K562 (cell line): ENCODE measurements around the gene CALM3. TPM values are rescaled to one million over a fixed set of nuclear protein-coding genes. Genes with fewer than 3 reads are reported as not detected.

Experiments used
- ATAC-seq: fragments of 200-7000 bp; cut with Tn5 transposase; 3 replicates; pipeline ENCODE4 v1.9.1; 2020; ENCODE audit warnings: moderate library complexity
- BruUV-seq: library from RNA; stranded (reverse); fragments of 400-500 nt; replicated peaks from 2 replicates; lab custom pipeline; 2021; lab: Mats Ljungman, UMichigan
- CTCF ChIA-PET: fragments of 300-600 bp; formaldehyde crosslinking; extraction: SDS; loops from one replicate; lab custom pipeline; 2021; ENCODE audit warnings: low intra/inter-chr PET ratio; lab: Yijun Ruan, JAX
- POLR2A ChIA-PET: fragments of 300-600, 350-650 bp; sonication (Branson Sonifier 250); formaldehyde crosslinking; extraction: SDS; loops from one replicate; lab custom pipeline; 2021; ENCODE audit warnings: antibody characterized with exemption, inconsistent platforms; lab: Yijun Ruan, JAX
- DNase-seq, 4 experiments: peaks; one replicate each; pipeline versions ENCODE4 v3.0.0 to v3.0.0-alpha.2; 2011 to 2018; ENCODE audit warnings: low spot score in 3 of 4, mixed read lengths in 3 of 4; ENCODE audit errors: extremely low read depth in 1 of 4
- FAIRE-seq: peaks from 2 replicates; lab custom pipeline; 2011; peaks lifted over from hg19 to GRCh38; lab: Jason Lieb, UNC
- H2AFZ ChIP-seq: 2 replicates; pipeline ENCODE4 v1.6.0; 2011; ENCODE audit warnings: low read depth, low read length, control low read depth, inconsistent platforms
- H3K27ac ChIP-seq: fragments of 200-600 bp; 3 replicates; pipeline ENCODE4 v1.8.0; 2011; ENCODE audit warnings: low read depth, mild to moderate bottlenecking, control low read depth, inconsistent platforms, low read length, moderate library complexity, mixed read lengths; ENCODE audit errors: extremely low read depth
- H3K27me3 ChIP-seq, 2 experiments: fragments of 300-600 bp in 1 of 2; 2 replicates in 1 of 2; 3 replicates in 1 of 2; pipeline versions ENCODE4 v1.6.0 to v1.8.0; 2011; ENCODE audit warnings: inconsistent platforms in 2 of 2, low read length in 2 of 2, mild to moderate bottlenecking in 1 of 2, mixed read lengths in 1 of 2, moderate library complexity in 1 of 2; ENCODE audit not compliant: control insufficient read depth in 2 of 2, insufficient read depth in 2 of 2
- H3K36me3 ChIP-seq: fragments of 300-600 bp; 3 replicates; pipeline ENCODE4 v1.8.0; 2011; ENCODE audit warnings: mild to moderate bottlenecking, low read length, inconsistent platforms; ENCODE audit not compliant: control insufficient read depth, insufficient read depth
- H3K4me1 ChIP-seq, 2 experiments: fragments of 200-600 bp in 1 of 2; replicated peaks in 1 of 2; 2 replicates in 1 of 2; 3 replicates in 1 of 2; pipeline versions ENCODE4 v1.5.1 to v1.8.0; 2011; ENCODE audit warnings: inconsistent platforms in 2 of 2, low read length in 2 of 2, mild to moderate bottlenecking in 1 of 2, mixed read lengths in 1 of 2, moderate library complexity in 1 of 2; ENCODE audit not compliant: control insufficient read depth in 2 of 2, insufficient read depth in 2 of 2
- H3K4me2 ChIP-seq: 2 replicates; pipeline ENCODE4 v1.6.1; 2011; ENCODE audit warnings: low read length, control low read depth, inconsistent platforms, mixed read lengths; ENCODE audit not compliant: insufficient read depth
- H3K4me3 ChIP-seq: fragments of 200-600 bp; sonication (generic), shearing (Covaris generic); 2 replicates; pipeline ENCODE4 v1.5.1; 2016; ENCODE audit warnings: control low read depth, inconsistent platforms
- H3K79me2 ChIP-seq: fragments of 200-600 bp; 3 replicates; pipeline ENCODE4 v1.8.0; 2011; ENCODE audit warnings: low read length, inconsistent platforms; ENCODE audit not compliant: control insufficient read depth, insufficient read depth
- H3K9ac ChIP-seq, 2 experiments: 2 replicates each; pipeline versions ENCODE4 v1.6.0 to v1.6.1; 2011; ENCODE audit warnings: low read depth in 2 of 2, low read length in 2 of 2, control low read depth in 1 of 2, inconsistent platforms in 1 of 2, mild to moderate bottlenecking in 1 of 2, mixed read lengths in 1 of 2; ENCODE audit not compliant: insufficient read depth in 1 of 2
- H3K9me1 ChIP-seq: one replicate; pipeline ENCODE4 v1.6.0; 2011; ENCODE audit warnings: inconsistent platforms, mild to moderate bottlenecking, low read length, moderate library complexity; ENCODE audit not compliant: control insufficient read depth, insufficient read depth
- H3K9me3 ChIP-seq: replicated peaks from 2 replicates; pipeline ENCODE4 v1.5.1; 2011; ENCODE audit warnings: low read depth, low read length, inconsistent platforms; ENCODE audit not compliant: control insufficient read depth, insufficient read depth
- H4K20me1 ChIP-seq: replicated peaks from 2 replicates; pipeline ENCODE4 v1.6.1; 2011; ENCODE audit warnings: low read length, inconsistent platforms, mixed read lengths; ENCODE audit not compliant: control insufficient read depth, insufficient read depth
- ARID1B ChIP-seq: fragments of 450-650 bp; IDR thresholded peaks from 2 replicates; pipeline ENCODE4 v1.6.1; 2016; ENCODE audit warnings: antibody characterized with exemption, mild to moderate bottlenecking, inconsistent platforms
- CBFA2T2 ChIP-seq: fragments of 450-650 bp; conservative IDR thresholded peaks from 2 replicates; pipeline ENCODE4 v1.6.1; 2017; ENCODE audit warnings: mild to moderate bottlenecking
- CBX3 ChIP-seq, 2 experiments: IDR thresholded peaks; 1 replicate in 1 of 2; 2 replicates in 1 of 2; pipeline ENCODE4 v1.6.1; 2012; ENCODE audit warnings: inconsistent platforms in 2 of 2, low read length in 2 of 2, borderline replicate concordance in 1 of 2, control low read depth in 1 of 2
- CREM ChIP-seq: IDR thresholded peaks from 2 replicates; pipeline ENCODE4 v1.6.1; 2014; ENCODE audit warnings: antibody characterized with exemption, low read depth
- DLX4 ChIP-seq: fragments of 250-450 bp; sonication (Bioruptor Pico); IDR thresholded peaks from 2 replicates; pipeline ENCODE4 v1.6.1; 2021; ENCODE audit warnings: mild to moderate bottlenecking
- GABPA ChIP-seq: fragments of 200-800 bp; sonication (Bioruptor generic); conservative IDR thresholded peaks from 2 replicates; pipeline ENCODE4 v1.6.1; 2016; ENCODE audit warnings: low read depth, missing genetic modification characterization, missing compliant biosample characterization
- HDAC6 ChIP-seq: IDR thresholded peaks from 2 replicates; pipeline ENCODE4 v1.6.1; 2012; ENCODE audit warnings: low read depth, mild to moderate bottlenecking, control low read depth, inconsistent platforms, low read length, moderate library complexity
- MED1 ChIP-seq: sonication (generic); formaldehyde crosslinking; IDR thresholded peaks from 2 replicates; pipeline ENCODE4 v1.8.1; 2023; ENCODE audit warnings: missing genetic modification reagents, borderline replicate concordance
- NR2C1 ChIP-seq, 2 experiments: fragments of 450-650 bp; IDR thresholded peaks; 2 replicates each; pipeline ENCODE4 v1.6.1; 2017; ENCODE audit warnings: mild to moderate bottlenecking in 2 of 2, antibody characterized with exemption in 1 of 2, inconsistent platforms in 1 of 2, missing compliant biosample characterization in 1 of 2, missing genetic modification characterization in 1 of 2
- RB1 ChIP-seq: fragments of 450-650 bp; IDR thresholded peaks from 2 replicates; pipeline ENCODE4 v1.6.1; 2017; ENCODE audit warnings: low read depth, mild to moderate bottlenecking
- SLC30A9 ChIP-seq: fragments of 250-450 bp; sonication (Bioruptor Pico); IDR thresholded peaks from 2 replicates; pipeline ENCODE4 v1.8.0; 2022; ENCODE audit warnings: mild to moderate bottlenecking, moderate library complexity
- SMARCC2 ChIP-seq: fragments of 450-650 bp; IDR thresholded peaks from 2 replicates; pipeline ENCODE4 v1.6.1; 2017; ENCODE audit warnings: antibody characterized with exemption, moderate library complexity, mild to moderate bottlenecking, low read depth
- ZNF146 ChIP-seq: IDR thresholded peaks from one replicate; pipeline ENCODE4 v1.6.1; 2018; ENCODE audit warnings: missing compliant biosample characterization; ENCODE audit not compliant: unreplicated experiment
- WGBS: fragments of 100-300 bp; shearing (Covaris generic); methylation state at CpG from one replicate; pipeline ENCODE4 v1.1.6; 2016; ENCODE audit warnings: low coverage, mixed read lengths; ENCODE audit not compliant: insufficient coverage; ENCODE audit errors: missing lambda C conversion rate; 5-methylcytosine and 5-hydroxymethylcytosine counted together
- in situ Hi-C: fragments of 300-500 bp; cut with MboI; formaldehyde crosslinking; loops from 4 replicates; pipeline ENCODE4 v1.15.0; 2018; ENCODE audit warnings: inconsistent platforms, mixed read lengths
- intact Hi-C: fragments of 100-400 bp; cut with micrococcal nuclease; formaldehyde crosslinking; loops from 2 replicates; pipeline ENCODE4 v1.14.2; 2022
- polyA plus RNA-seq, 8 experiments: library from polyadenylated mRNA; depleted of rRNA in 4 of 8; stranded (reverse) in 5 of 8; unstranded in 3 of 8; fragments of >200 nt; fragmentation: Nextera tagmentation in 2 of 8; fragmentation: Illumina TruSeq in 1 of 8; extraction: Ambion mirVana in 2 of 8; extraction: Trizol in 1 of 8; gene quantifications; 2 replicates each; pipeline versions ENCODE4 v1.2.1 to v1.2.3, GENCODE V29; 2011 to 2014; ENCODE audit warnings: inconsistent platforms in 1 of 8, missing spikeins in 1 of 8
- total RNA-seq, 7 experiments: library from RNA; depleted of rRNA in 6 of 7; stranded (reverse); fragments of >200 nt in 6 of 7; fragmentation: Illumina TruSeq in 2 of 7; extraction: Trizol in 2 of 7; gene quantifications; 2 replicates each; pipeline versions ENCODE4 v1.2.1 to v1.2.3, GENCODE V29; 2011 to 2021; ENCODE audit warnings: low replicate concordance in 1 of 7
- TF ChIP-seq, protein P1 (sequence below): fragments of 450-650 bp; formaldehyde crosslinking; IDR thresholded peaks from 2 replicates; pipeline ENCODE4 v1.4.0; 2022; ENCODE audit warnings: missing genetic modification characterization

Gene CALM3
- total and polyA plus RNA-seq, 9 of the 15 experiments (the other 6 are each of a cell fraction or from before 2014, with no cell fraction given): 34.6 to 350 (median 156) TPM

DNA sequence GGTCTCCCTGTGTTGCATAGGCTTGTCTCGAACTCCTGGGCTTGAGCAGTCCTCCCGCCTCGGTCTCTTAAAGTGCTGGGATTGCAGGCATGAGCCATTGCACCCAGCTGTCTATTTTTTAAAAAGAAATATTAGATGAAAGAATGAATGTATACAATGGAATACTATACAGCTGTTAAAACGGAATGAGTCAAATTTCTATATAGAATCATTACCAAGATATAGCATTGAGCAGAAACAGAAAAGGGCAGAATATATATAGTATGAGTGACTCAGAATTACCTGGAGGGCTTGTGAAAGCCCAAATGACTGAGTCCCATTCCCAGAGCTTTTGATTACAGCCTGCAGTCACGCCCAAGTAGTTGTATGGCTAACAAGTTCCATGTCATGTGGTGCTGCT lies 55.4 kb downstream of the CALM3 start:
- CTCF ChIA-PET: no interaction called here
- POLR2A ChIA-PET: no interaction called here

GRCh38 chr19:46659151-46660007 lies 58.2 kb downstream of the CALM3 start:
- Histone ChIP-seq H3K9me1 (no peaks in the 10 kb centered on the region), H3K9me3 (no peaks in the 10 kb centered on the region), H3K27ac (peak overlapping the region; percentile 54; the same call in 2 of the 3 replicates), H3K27me3 (no peaks in the 10 kb centered on the region), H3K4me1 (peaks cover 27 to 30% of the 10 kb centered on the region in 2 experiments), H3K36me3 (no peaks in the 10 kb centered on the region), H2AFZ (peak overlapping the region; percentile 75), H3K79me2 (no peaks in the 10 kb centered on the region), H3K4me3 (peak overlapping the region; percentile 54), H4K20me1 (no peaks in the 10 kb centered on the region), H3K4me2 (peak overlapping the region; percentile 80), H3K9ac (peak overlapping the region; percentile 32 to 83; a peak in 3 of 4 replicates)
- ChIA-PET CTCF (no interaction called here), POLR2A (interaction anchor here (0.9 kb wide), 1 partner anchor 297 kb away, joined by 3 read pairs; no protein-coding TSS in a partner anchor)
- in situ Hi-C loops: loop anchor here (5.0 kb wide), 1 partner anchor 47 kb away; no protein-coding TSS in a partner anchor
- DNase-seq: peak; percentile 88 to 92 (median 91)
- BruUV-seq: no TSS peak
- WGBS: 2% methylated on average over 15 of the region's 28 CpGs
- ATAC-seq: peak; percentile 42
- intact Hi-C loops: no loop called here
- peak; percentile 84 for FAIRE-seq
- TF ChIP-seq GABPA (tag) (no peak), ARID1B (peak; percentile 58), MED1 (CRISPR knock-in tag) (no peak), CBX3 (IDR thresholded peaks at IDR 0.05; ENCODE audit: borderline replicate concordance in 1 of 2, low read length in 2 of 2) (no peak), DLX4 (CRISPR knock-in tag) (no peak), NR2C1 (IDR thresholded peaks at IDR 0.05) (peak; percentile 30; the same call in 1 of the 2 replicates), NR2C1 (tag; IDR thresholded peaks at IDR 0.05) (no peak), CBFA2T2 (peak; percentile 55), SMARCC2 (no peak), SLC30A9 (CRISPR knock-in tag) (no peak), CREM (peak; percentile 29; the same call in 1 of the 2 replicates), RB1 (no peak)
- TF ChIP-seq, protein P1, sequence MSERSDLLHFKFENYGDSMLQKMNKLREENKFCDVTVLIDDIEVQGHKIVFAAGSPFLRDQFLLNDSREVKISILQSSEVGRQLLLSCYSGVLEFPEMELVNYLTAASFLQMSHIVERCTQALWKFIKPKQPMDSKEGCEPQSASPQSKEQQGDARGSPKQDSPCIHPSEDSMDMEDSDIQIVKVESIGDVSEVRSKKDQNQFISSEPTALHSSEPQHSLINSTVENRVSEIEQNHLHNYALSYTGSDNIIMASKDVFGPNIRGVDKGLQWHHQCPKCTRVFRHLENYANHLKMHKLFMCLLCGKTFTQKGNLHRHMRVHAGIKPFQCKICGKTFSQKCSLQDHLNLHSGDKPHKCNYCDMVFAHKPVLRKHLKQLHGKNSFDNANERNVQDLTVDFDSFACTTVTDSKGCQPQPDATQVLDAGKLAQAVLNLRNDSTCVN (CRISPR knock-in tag): 0 out of 2 replicates have a peak, but pooled peaks have one; percentile 43

More for the DNA sequence above, 55.4 kb downstream of the CALM3 start:
- Histone ChIP-seq H3K36me3 (no peaks in the 10 kb centered on the region), H3K79me2 (no peaks in the 10 kb centered on the region), H3K4me1 (peaks cover 23 to 31% of the 10 kb centered on the region in 2 experiments), H3K27me3 (no peaks in the 10 kb centered on the region), H2AFZ (no peak overlapping the region), H3K9me3 (no peaks in the 10 kb centered on the region), H3K4me3 (no peak overlapping the region), H3K9ac (no peak overlapping the region), H3K4me2 (no peak overlapping the region), H3K27ac (no peak overlapping the region), H4K20me1 (no peaks in the 10 kb centered on the region), H3K9me1 (no peaks in the 10 kb centered on the region)
- ATAC-seq: no peak
- intact Hi-C loops (no loop called here), in situ Hi-C loops (no loop called here)
- BruUV-seq: no TSS peak
- no peak for FAIRE-seq
- DNase-seq: no peak
- TF ChIP-seq ZNF146 (CRISPR knock-in tag) (peak; percentile 73), HDAC6 (no peak)
- WGBS: 64% methylated on average over 5 of the region's 5 CpGs
